K562 (cell line): ENCODE results near the gene GRM3.

Source experiments
- CEBPB ChIP-seq: fragments of 450-650 bp; IDR thresholded peaks from 2 replicates; pipeline ENCODE4 v1.6.1; 2016; ENCODE audit warnings: missing genetic modification characterization, missing compliant biosample characterization
- CHCHD3 ChIP-seq: fragments of 250-450 bp; sonication (Bioruptor Pico); IDR thresholded peaks from 2 replicates; pipeline ENCODE4 v2.1.2; 2022; ENCODE audit warnings: mild to moderate bottlenecking
- CTCF ChIP-seq, 3 experiments: IDR thresholded peaks in 2 of 3; conservative IDR thresholded peaks in 1 of 3; 2 replicates each; pipeline ENCODE4 v1.5.1; 2011 to 2012; ENCODE audit warnings: low read length in 3 of 3, mild to moderate bottlenecking in 3 of 3, control low read depth in 2 of 3, improper control_type of control experiment in 1 of 3, inconsistent platforms in 1 of 3, low read depth in 1 of 3, mixed read lengths in 1 of 3, moderate library complexity in 1 of 3; ENCODE audit not compliant: insufficient read depth in 2 of 3
- EZH2 ChIP-seq: IDR thresholded peaks from 2 replicates; pipeline ENCODE4 v1.6.1; 2012; ENCODE audit warnings: low read depth, mild to moderate bottlenecking, inconsistent platforms, low read length, borderline replicate concordance
- FOXJ3 ChIP-seq: sonication (generic); formaldehyde crosslinking; IDR thresholded peaks from 2 replicates; pipeline ENCODE4 v1.4.0; 2020; ENCODE audit warnings: mild to moderate bottlenecking, missing genetic modification reagents
- FOXK1 ChIP-seq: sonication (generic); formaldehyde crosslinking; IDR thresholded peaks from 2 replicates; pipeline ENCODE4 v1.8.0; 2022; ENCODE audit warnings: missing genetic modification reagents, mild to moderate bottlenecking, borderline replicate concordance
- LEF1 ChIP-seq: fragments of 450-650 bp; IDR thresholded peaks from 2 replicates; pipeline ENCODE4 v1.6.1; 2016; ENCODE audit warnings: mild to moderate bottlenecking
- POLR2A ChIP-seq: fragments of 450-650 bp; conservative IDR thresholded peaks from 2 replicates; pipeline ENCODE4 v1.6.1; 2016
- POLR2AphosphoS5 ChIP-seq: IDR thresholded peaks from 2 replicates; pipeline ENCODE4 v1.6.1; 2011; ENCODE audit warnings: mild to moderate bottlenecking, low read depth, low read length, moderate library complexity; ENCODE audit not compliant: control insufficient read depth, insufficient read depth
- YY1 ChIP-seq, 3 experiments: IDR thresholded peaks; 2 replicates each; pipeline ENCODE4 v1.6.1; 2011; ENCODE audit warnings: low read length in 2 of 3, mild to moderate bottlenecking in 2 of 3, moderate library complexity in 2 of 3, borderline replicate concordance in 1 of 3, control low read depth in 1 of 3, low read depth in 1 of 3; ENCODE audit not compliant: insufficient read depth in 3 of 3, insufficient replicate concordance in 2 of 3, control insufficient read depth in 1 of 3, insufficient read length in 1 of 3; ENCODE audit errors: extremely low read depth in 1 of 3

- TF ChIP-seq EZH2 (no peak), CEBPB (tag) (no peak), CHCHD3 (CRISPR knock-in tag) (no peak), POLR2A (no peak), YY1 (IDR thresholded peaks at IDR 0.05; ENCODE audit: borderline replicate concordance in 1 of 3, control insufficient read depth in 1 of 3, extremely low read depth in 1 of 3, insufficient read depth in 3 of 3, insufficient read length in 1 of 3, insufficient replicate concordance in 2 of 3, low read depth in 1 of 3, low read length in 2 of 3) (no peak), FOXJ3 (CRISPR knock-in tag) (no peak), FOXK1 (no peak), LEF1 (no peak), POLR2AphosphoS5 (no peak), CTCF (IDR thresholded peaks at IDR 0.05 in 2 of 3, conservative IDR thresholded peaks at IDR 0.05 in 1 of 3; ENCODE audit: insufficient read depth in 2 of 3, low read depth in 1 of 3, low read length in 3 of 3) (no peak)
Observed at GRCh38 chr7:86825264-86825663, 181.6 kb downstream of the GRM3 start.
